ENCODE measurements around the gene ERP44.
A peak's percentile ranks its signal among the peaks of the same experiment; 100 is the strongest.

ERP44 gene

DNA sequence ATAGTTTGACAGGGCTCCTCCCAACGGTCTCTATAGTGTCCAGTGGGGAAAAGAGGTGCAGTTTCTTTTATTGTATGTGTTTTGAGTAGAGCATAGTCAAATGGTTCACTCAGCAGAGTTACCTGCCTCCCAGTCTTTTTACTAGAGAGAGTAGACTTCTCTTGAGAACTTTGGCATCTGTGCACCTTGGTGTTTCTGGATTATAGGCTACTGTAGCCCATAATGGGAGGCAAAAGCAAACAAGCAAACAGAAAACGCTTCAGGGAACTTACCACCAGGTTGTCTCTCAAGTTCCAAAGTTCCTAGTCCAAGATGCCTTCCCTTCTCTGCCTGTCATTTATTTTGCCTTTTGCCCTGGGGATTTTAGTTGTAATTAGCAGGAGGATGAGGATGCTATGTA is 26.4 kb upstream of the ERP44 start:
- no peak overlapping the region for H3K4me3 Mint-ChIP-seq
- peaks cover 4% of the 10 kb centered on the region for H3K36me3 Mint-ChIP-seq (ENCODE audit: insufficient read depth)
- no peak for ATAC-seq (replicated peaks; ENCODE audit: extremely low read depth, poor library complexity, severe bottlenecking)
- no peaks in the 10 kb centered on the region for H3K27me3 Mint-ChIP-seq
- no peaks in the 10 kb centered on the region for H3K9me3 Mint-ChIP-seq
- DNase-seq (ENCODE audit: low spot score in 2 of 2), result no peak
- H3K27ac Mint-ChIP-seq (ENCODE audit: low read depth), result no peak overlapping the region
- H3K4me1 Mint-ChIP-seq, result peaks cover 27% of the 10 kb centered on the region

DNA sequence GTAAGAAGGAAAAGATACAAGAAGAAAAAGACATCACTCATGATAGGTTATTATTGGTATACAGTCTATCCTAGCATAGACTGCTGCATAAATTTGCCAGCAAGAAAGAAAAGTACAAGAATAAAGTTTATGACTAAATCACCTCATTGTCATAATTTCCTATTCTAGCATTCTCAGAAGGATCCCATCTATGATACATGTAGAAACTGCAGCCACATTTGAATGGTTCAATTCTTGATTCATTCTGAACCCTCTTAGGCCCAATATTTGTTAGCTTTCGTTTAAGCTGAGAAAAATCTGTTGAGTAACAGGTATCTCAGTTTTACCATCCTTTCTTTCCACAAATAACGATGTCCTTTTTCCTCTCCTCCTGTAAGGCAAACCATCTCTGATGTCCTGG is 21.5 kb upstream of the ERP44 start:
- DNase-seq (ENCODE audit: low spot score in 2 of 2) (no peak), ATAC-seq (replicated peaks; ENCODE audit: extremely low read depth, poor library complexity, severe bottlenecking) (no peak)
- Mint-ChIP-seq H3K27ac (ENCODE audit: low read depth) (no peak overlapping the region), H3K4me3 (no peak overlapping the region), H3K27me3 (no peaks in the 10 kb centered on the region), H3K4me1 (peaks cover 30% of the 10 kb centered on the region), H3K9me3 (no peaks in the 10 kb centered on the region), H3K36me3 (ENCODE audit: insufficient read depth) (peaks cover 10% of the 10 kb centered on the region)

DNA sequence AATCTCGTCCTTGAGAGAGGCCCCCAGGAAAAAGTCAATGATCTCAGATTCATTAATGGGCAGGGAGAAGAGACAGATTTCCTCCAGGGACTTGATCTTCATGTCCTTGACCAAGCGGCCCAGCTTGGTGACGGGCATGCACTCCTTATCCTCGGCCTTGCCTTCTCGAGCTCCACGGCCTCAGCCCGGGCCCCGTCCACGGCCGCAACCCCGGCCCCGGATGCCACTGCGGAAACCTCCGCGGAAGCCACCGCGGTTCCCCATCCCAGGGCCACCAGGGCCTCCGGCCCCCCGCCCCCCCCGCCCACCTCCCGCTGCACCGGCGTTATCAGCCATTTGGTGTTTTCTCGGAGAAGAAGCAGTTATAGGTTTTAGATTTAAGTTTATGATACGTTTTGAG is 18.5 kb upstream of the ERP44 start:
- peaks cover 10% of the 10 kb centered on the region for H3K36me3 Mint-ChIP-seq (ENCODE audit: insufficient read depth)
- H3K27ac Mint-ChIP-seq (ENCODE audit: low read depth), result no peak overlapping the region
- no peak overlapping the region for H3K4me3 Mint-ChIP-seq
- no peaks in the 10 kb centered on the region for H3K27me3 Mint-ChIP-seq
- H3K4me1 Mint-ChIP-seq, result peaks cover 27% of the 10 kb centered on the region
- H3K9me3 Mint-ChIP-seq, result no peaks in the 10 kb centered on the region
- ATAC-seq (replicated peaks; ENCODE audit: extremely low read depth, poor library complexity, severe bottlenecking), result no peak
- DNase-seq (ENCODE audit: low spot score in 2 of 2), result no peak

DNA sequence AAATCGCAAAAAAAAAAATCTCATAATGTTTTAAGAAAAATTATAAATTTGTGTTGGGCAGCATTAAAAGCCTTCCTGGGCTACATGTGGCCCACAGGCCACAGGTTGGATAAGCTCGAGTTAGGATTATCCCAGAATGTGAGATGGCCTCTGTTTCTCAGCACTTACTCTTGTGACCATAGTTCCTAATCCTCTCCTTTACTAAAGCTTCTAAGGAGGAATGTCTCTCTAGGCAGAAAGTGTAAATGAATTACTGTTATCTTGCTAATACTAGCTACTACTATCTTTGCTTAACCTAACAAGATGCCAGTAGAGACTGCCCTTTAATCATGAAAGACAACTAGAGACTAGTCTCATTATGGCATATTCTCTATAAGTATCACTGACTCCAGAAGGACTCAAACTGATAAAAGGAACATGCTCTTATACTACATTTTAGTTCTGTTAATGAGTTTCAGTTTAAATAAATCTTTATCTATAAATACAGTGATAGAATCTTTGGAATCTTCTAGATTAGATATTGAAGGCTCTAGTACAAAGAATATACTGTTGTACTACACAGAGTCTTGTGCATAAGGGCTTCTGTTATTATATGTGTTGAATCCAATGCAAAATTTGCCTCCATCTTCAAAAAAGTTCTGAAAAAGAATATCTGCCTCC is 14.0 kb upstream of the ERP44 start:
- peaks cover 9% of the 10 kb centered on the region for H3K4me1 Mint-ChIP-seq
- no peaks in the 10 kb centered on the region for H3K9me3 Mint-ChIP-seq
- H3K36me3 Mint-ChIP-seq (ENCODE audit: insufficient read depth), result peaks cover 4% of the 10 kb centered on the region
- no peak overlapping the region for H3K4me3 Mint-ChIP-seq
- H3K27ac Mint-ChIP-seq (ENCODE audit: low read depth), result peak overlapping the region; percentile 17
- H3K27me3 Mint-ChIP-seq, result no peaks in the 10 kb centered on the region
- no peak for ATAC-seq (replicated peaks; ENCODE audit: extremely low read depth, poor library complexity, severe bottlenecking)
- DNase-seq (ENCODE audit: low spot score in 2 of 2), result no peak

DNA sequence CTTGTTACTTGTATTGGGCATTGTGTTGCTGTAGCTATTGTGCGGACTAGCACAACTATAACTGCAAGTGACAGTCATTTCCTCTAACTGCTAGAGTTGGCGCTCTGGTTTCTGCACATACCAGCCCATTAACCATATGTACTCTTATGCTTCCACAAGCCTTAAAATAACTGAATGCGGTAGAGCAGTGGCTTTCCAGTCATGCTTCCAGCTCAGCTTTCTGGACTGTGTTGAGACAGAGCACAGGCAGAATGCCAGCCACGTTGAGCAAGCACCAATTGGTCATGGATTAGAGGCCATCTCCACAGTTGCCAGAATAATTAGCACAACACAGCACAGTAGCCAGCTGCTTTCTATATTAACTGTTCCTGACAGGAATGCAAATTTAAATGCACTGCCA is 12.4 kb upstream of the ERP44 start:
- Mint-ChIP-seq H3K27me3 (no peaks in the 10 kb centered on the region), H3K4me1 (peaks cover 9% of the 10 kb centered on the region), H3K27ac (ENCODE audit: low read depth) (no peak overlapping the region), H3K9me3 (no peaks in the 10 kb centered on the region), H3K4me3 (no peak overlapping the region), H3K36me3 (ENCODE audit: insufficient read depth) (peaks cover 4% of the 10 kb centered on the region)
- ATAC-seq (replicated peaks; ENCODE audit: extremely low read depth, poor library complexity, severe bottlenecking) (no peak), DNase-seq (ENCODE audit: low spot score in 2 of 2) (no peak)

DNA sequence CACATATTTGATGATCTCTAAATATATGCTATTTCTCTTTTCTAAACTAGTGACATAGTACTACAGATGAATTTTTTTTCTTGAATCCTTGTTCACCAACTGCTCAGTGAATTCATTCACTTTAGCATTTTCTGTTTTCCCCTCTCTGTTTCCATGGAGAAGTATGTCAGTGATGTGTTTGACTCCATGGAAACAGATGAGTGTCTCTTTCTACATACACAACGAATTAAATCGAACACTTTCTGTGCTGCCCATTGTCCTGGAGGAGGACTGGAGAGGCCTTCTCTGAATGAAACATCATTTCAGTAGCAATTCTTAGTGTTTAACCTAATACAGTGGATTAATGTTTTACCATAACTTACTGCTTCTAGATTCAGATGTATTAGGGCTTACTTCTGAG is 9.8 kb upstream of the ERP44 start:
- Mint-ChIP-seq H3K4me3 (no peak overlapping the region), H3K27me3 (no peaks in the 10 kb centered on the region), H3K36me3 (ENCODE audit: insufficient read depth) (peaks cover 4% of the 10 kb centered on the region), H3K4me1 (peaks cover 5% of the 10 kb centered on the region), H3K9me3 (no peaks in the 10 kb centered on the region), H3K27ac (ENCODE audit: low read depth) (no peak overlapping the region)
- no peak for DNase-seq (ENCODE audit: low spot score in 2 of 2)
- ATAC-seq (replicated peaks; ENCODE audit: extremely low read depth, poor library complexity, severe bottlenecking), result no peak

DNA sequence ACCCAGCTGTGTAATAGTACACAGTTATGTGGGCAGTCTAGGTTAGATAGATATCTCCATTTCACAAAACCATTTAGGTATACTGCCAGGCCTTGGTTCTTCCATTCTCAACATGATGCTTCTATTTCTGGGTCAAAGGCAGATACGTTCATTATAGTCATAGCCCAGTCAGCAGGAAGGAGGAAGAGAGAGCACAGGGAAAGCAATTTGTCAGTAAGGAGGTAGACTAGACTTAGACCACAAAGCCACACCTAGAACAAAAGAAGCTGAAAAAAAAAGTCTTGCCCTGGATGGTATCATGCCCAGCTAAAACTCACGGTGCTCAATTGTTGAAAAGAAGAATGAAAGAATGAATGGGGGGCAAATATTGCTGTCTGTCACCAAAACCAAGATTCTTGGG is 7.8 kb upstream of the ERP44 start:
- no peaks in the 10 kb centered on the region for H3K27me3 Mint-ChIP-seq
- H3K36me3 Mint-ChIP-seq (ENCODE audit: insufficient read depth), result peaks cover 3% of the 10 kb centered on the region
- no peak overlapping the region for H3K27ac Mint-ChIP-seq (ENCODE audit: low read depth)
- no peaks in the 10 kb centered on the region for H3K9me3 Mint-ChIP-seq
- ATAC-seq (replicated peaks; ENCODE audit: extremely low read depth, poor library complexity, severe bottlenecking) (no peak), DNase-seq (ENCODE audit: low spot score in 2 of 2) (no peak)
- H3K4me3 Mint-ChIP-seq, result no peak overlapping the region
- no peaks in the 10 kb centered on the region for H3K4me1 Mint-ChIP-seq

DNA sequence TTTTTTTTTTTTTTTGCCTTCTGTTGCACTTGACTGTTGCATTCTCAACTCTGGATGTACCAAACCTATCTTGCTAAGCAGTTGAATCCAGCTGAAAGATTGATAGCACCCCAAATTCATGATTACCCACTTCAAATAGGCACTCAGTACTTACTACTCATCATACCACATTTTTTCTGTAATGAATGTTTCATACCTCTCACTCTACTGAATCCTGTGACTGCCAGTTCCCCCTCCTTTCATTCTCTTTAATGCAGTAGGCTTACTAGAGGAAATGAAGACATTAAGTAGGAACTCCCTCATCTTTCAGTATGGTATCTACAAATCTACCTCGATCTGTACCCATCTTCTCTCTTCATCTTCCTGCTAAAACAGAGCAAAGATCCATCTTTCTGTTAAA is 7.1 kb upstream of the ERP44 start:
- Mint-ChIP-seq H3K4me3 (no peak overlapping the region), H3K27ac (ENCODE audit: low read depth) (no peak overlapping the region), H3K9me3 (no peaks in the 10 kb centered on the region), H3K27me3 (no peaks in the 10 kb centered on the region), H3K4me1 (no peaks in the 10 kb centered on the region), H3K36me3 (ENCODE audit: insufficient read depth) (peaks cover 2% of the 10 kb centered on the region)
- DNase-seq (ENCODE audit: low spot score in 2 of 2) (no peak), ATAC-seq (replicated peaks; ENCODE audit: extremely low read depth, poor library complexity, severe bottlenecking) (no peak)

DNA sequence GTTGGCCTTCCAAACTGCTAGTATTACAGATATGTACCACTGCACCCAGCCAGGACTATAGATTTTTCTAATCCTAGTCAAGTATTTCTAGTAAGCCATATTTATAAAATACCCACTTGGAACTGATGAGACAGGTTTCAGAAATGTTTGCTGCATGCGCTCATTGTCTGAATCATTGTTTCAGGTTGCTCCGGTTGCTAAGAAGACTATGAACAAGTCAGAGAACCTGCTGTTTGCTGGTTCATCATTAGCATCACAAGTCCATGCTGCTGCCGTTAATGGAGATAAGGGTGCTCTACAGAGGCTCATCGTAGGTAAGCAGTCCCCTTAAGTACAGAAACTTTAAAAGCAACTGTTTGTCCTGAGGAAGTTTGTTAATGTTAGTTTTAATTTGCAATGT is 5.5 kb upstream of the ERP44 start:
- Mint-ChIP-seq H3K27me3 (no peaks in the 10 kb centered on the region), H3K9me3 (no peaks in the 10 kb centered on the region), H3K4me3 (no peak overlapping the region), H3K4me1 (peaks cover 9% of the 10 kb centered on the region), H3K36me3 (ENCODE audit: insufficient read depth) (peaks cover 1% of the 10 kb centered on the region), H3K27ac (ENCODE audit: low read depth) (no peak overlapping the region)
- DNase-seq (ENCODE audit: low spot score in 2 of 2), result no peak
- no peak for ATAC-seq (replicated peaks; ENCODE audit: extremely low read depth, poor library complexity, severe bottlenecking)

DNA sequence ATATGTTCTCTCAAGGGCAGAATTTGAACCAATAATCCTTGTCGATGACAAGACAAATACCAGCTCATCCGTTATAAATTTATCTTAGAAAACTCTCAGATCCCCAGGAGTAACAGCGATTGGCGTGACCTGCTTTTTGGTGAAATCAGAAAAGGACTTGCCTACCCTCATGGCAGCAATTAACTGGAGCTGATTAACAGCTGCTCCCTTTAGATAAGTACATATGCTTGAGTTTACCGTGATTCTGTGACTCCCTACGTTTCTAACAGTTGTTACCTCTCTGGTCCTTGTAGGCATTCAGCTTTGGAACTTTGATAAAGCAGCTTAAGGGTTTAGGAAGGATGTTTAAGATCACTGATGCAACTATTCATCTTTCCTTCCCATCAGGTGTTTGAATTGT is 2.8 kb upstream of the ERP44 start:
- H3K27ac Mint-ChIP-seq (ENCODE audit: low read depth), result no peak overlapping the region
- no peak overlapping the region for H3K4me3 Mint-ChIP-seq
- peaks cover 8% of the 10 kb centered on the region for H3K36me3 Mint-ChIP-seq (ENCODE audit: insufficient read depth)
- peaks cover 23% of the 10 kb centered on the region for H3K4me1 Mint-ChIP-seq
- no peak for DNase-seq (ENCODE audit: low spot score in 2 of 2)
- no peaks in the 10 kb centered on the region for H3K9me3 Mint-ChIP-seq
- ATAC-seq (replicated peaks; ENCODE audit: extremely low read depth, poor library complexity, severe bottlenecking), result no peak
- H3K27me3 Mint-ChIP-seq, result no peaks in the 10 kb centered on the region

DNA sequence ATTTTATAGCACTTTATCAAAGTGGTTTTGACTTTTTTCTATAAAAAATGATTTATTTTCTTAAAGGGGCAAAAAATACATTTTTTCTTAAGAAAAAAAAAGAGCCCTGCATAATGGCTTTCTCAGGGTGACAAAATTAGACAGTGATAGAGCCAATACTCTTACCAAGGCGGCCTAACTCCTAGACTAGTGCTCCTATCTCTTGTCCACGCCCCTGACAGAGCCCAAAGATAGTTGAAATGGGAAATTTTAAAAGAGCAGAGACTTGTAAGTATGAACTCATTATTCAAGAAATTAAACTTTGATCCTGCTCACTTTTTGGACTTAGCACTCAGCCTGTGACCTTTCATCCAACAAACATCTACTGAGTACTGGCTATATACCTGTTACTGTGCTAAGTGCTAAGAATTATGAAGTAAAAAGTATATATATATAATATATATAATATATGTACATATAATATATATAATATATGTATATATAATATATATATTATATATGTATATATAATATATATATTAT is 1.4 kb upstream of the ERP44 start:
- DNase-seq (ENCODE audit: low spot score in 2 of 2), result no peak
- peak overlapping the region; percentile 100 for H3K4me3 Mint-ChIP-seq
- ATAC-seq (replicated peaks; ENCODE audit: extremely low read depth, poor library complexity, severe bottlenecking), result no peak
- H3K9me3 Mint-ChIP-seq, result no peaks in the 10 kb centered on the region
- H3K4me1 Mint-ChIP-seq, result peaks cover 33% of the 10 kb centered on the region
- no peaks in the 10 kb centered on the region for H3K27me3 Mint-ChIP-seq
- peaks cover 8% of the 10 kb centered on the region for H3K36me3 Mint-ChIP-seq (ENCODE audit: insufficient read depth)
- H3K27ac Mint-ChIP-seq (ENCODE audit: low read depth), result peak overlapping the region; percentile 97

DNA sequence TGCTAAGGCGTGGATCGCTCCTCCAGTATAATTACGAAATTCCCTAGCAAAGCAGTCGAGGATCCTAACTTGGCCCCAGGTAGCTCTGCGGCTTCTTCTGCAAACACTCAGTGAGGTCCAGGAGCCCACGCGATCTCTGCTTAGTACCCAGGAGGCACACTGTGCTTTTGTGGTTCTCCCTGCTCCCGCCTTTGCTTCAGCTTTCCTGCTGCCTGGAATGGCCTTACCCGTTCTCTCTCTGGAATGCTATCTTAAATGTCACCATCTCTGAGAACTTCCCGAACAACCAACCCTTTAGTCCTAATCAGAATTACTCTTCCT is 882 bp upstream of the ERP44 start:
- H3K9me3 Mint-ChIP-seq, result no peaks in the 10 kb centered on the region
- H3K27me3 Mint-ChIP-seq, result no peaks in the 10 kb centered on the region
- H3K4me3 Mint-ChIP-seq, result peak overlapping the region; percentile 100
- peaks cover 8% of the 10 kb centered on the region for H3K36me3 Mint-ChIP-seq (ENCODE audit: insufficient read depth)
- peak overlapping the region; percentile 97 for H3K27ac Mint-ChIP-seq (ENCODE audit: low read depth)
- ATAC-seq (replicated peaks; ENCODE audit: extremely low read depth, poor library complexity, severe bottlenecking) (no peak), DNase-seq (ENCODE audit: low spot score in 2 of 2) (no peak)
- H3K4me1 Mint-ChIP-seq, result peaks cover 38% of the 10 kb centered on the region

DNA sequence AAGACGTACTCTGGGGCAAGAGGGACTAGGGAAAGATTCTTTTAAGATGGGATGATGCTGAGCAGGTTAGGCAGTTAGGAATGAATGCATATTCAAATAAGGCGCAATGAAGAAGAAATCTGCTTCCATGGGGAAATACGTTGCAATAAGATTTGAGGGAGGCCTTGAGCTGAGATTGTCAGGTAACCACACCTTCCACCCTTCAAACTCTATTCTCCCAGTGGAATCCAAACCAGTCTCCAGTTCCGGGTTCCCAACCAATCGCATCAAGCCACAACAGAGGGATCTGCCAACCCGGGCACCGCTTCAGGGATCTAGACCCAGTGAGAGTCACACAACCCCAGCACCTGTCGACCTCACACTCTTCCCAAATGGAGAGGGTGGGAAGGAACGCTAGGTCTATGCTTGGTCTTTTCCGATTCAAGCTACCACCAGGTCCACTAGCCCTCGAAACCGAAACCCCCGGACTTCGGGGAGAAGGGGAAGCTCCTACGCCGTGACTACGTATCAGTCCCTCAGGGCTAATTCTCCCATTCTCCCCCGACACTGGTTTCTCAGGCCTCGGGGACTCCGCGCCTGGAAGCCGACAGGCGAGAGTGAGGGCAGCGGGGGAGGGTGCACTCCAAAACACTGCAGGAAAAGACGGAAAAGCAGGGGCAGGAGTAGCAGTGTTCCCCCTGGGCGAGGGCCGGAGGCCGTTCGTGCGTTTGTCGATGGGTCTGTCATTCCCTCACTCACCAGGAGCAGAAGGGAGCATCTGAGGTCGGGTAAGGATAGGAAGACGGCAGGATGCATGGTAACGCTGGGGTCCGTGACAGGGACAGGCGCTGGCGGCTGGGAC is 534 bp downstream of the ERP44 start:
- peak overlapping the region; percentile 97 for H3K27ac Mint-ChIP-seq (ENCODE audit: low read depth)
- H3K36me3 Mint-ChIP-seq (ENCODE audit: insufficient read depth), result peaks cover 9% of the 10 kb centered on the region
- peaks cover 45% of the 10 kb centered on the region for H3K4me1 Mint-ChIP-seq
- peak; percentile 5 for ATAC-seq (replicated peaks; ENCODE audit: extremely low read depth, poor library complexity, severe bottlenecking)
- DNase-seq (ENCODE audit: low spot score in 2 of 2), result peak in 1 of 2 donors; percentile 10
- H3K27me3 Mint-ChIP-seq, result no peaks in the 10 kb centered on the region
- no peaks in the 10 kb centered on the region for H3K9me3 Mint-ChIP-seq
- H3K4me3 Mint-ChIP-seq, result peak overlapping the region; percentile 100
